Osteoblast (primary cell): ENCODE data around the gene TIMP1. TPM values are rescaled to one million over a fixed set of nuclear protein-coding genes. Genes with fewer than 3 reads are reported as not detected.

Experiments
- DNase-seq: peaks from one replicate; pipeline ENCODE4 v3.0.0; 2011; ENCODE audit warnings: low spot score, mixed read lengths; ENCODE audit not compliant: insufficient read length; ENCODE audit errors: missing footprints
- H2AFZ ChIP-seq: 2 replicates; pipeline ENCODE4 v1.6.0; 2011; ENCODE audit warnings: mild to moderate bottlenecking, low read length
- H3K27ac ChIP-seq: 2 replicates; pipeline ENCODE4 v1.5.1; 2011; ENCODE audit warnings: mild to moderate bottlenecking, low read depth, low read length, moderate library complexity
- H3K27me3 ChIP-seq: 2 replicates; pipeline ENCODE4 v1.6.0; 2012; ENCODE audit warnings: mild to moderate bottlenecking, control low read depth, inconsistent platforms, low read length, moderate library complexity; ENCODE audit not compliant: insufficient read depth
- H3K36me3 ChIP-seq: 2 replicates; pipeline ENCODE4 v1.5.1; 2011; ENCODE audit warnings: mild to moderate bottlenecking, low read length, control low read depth, moderate library complexity; ENCODE audit not compliant: insufficient read depth
- H3K4me1 ChIP-seq: 2 replicates; pipeline ENCODE4 v1.5.1; 2011; ENCODE audit warnings: mild to moderate bottlenecking, low read length, control low read depth, moderate library complexity; ENCODE audit not compliant: insufficient read depth
- H3K4me2 ChIP-seq: 2 replicates; pipeline ENCODE4 v1.6.0; 2011; ENCODE audit warnings: mild to moderate bottlenecking, low read length; ENCODE audit not compliant: insufficient read depth
- H3K4me3 ChIP-seq: fragments of 200-600 bp; sonication (generic); 3 replicates; pipeline ENCODE4 v1.5.1; 2012; ENCODE audit warnings: mild to moderate bottlenecking, low read length, inconsistent platforms; ENCODE audit not compliant: insufficient read depth
- H3K79me2 ChIP-seq: 2 replicates; pipeline ENCODE4 v1.6.0; 2012; ENCODE audit warnings: mild to moderate bottlenecking, low read length, control low read depth, inconsistent platforms; ENCODE audit not compliant: insufficient read depth
- H3K9me3 ChIP-seq: 2 replicates; pipeline ENCODE4 v1.5.1; 2011; ENCODE audit warnings: low read depth, low read length, control low read depth
- H4K20me1 ChIP-seq: 2 replicates; pipeline ENCODE4 v1.6.0; 2012; ENCODE audit warnings: mild to moderate bottlenecking, low read length, control low read depth; ENCODE audit not compliant: insufficient read depth
- CTCF ChIP-seq: IDR thresholded peaks from 2 replicates; pipeline ENCODE4 v1.5.1; 2011; ENCODE audit warnings: mild to moderate bottlenecking, low read depth, low read length, moderate library complexity; ENCODE audit errors: extremely low read depth
- total RNA-seq: library from RNA; depleted of rRNA; stranded (reverse); fragments of >200 nt; gene quantifications from 2 replicates; pipeline ENCODE4 v1.2.3, GENCODE V29; 2012

Gene TIMP1
- total RNA-seq, 1 donor = 904 TPM

- H3K4me3 ChIP-seq = no peak overlapping the region
- H3K27ac ChIP-seq = no peak overlapping the region
- H2AFZ ChIP-seq = no peak overlapping the region
- H3K27me3 ChIP-seq = peaks cover 8% of the 10 kb centered on the region
- no peaks in the 10 kb centered on the region for H4K20me1 ChIP-seq
- H3K4me1 ChIP-seq = no peaks in the 10 kb centered on the region
- H3K36me3 ChIP-seq = no peaks in the 10 kb centered on the region
- TF ChIP-seq CTCF = no peak
- no peaks in the 10 kb centered on the region for H3K9me3 ChIP-seq
- H3K79me2 ChIP-seq = no peaks in the 10 kb centered on the region
- H3K4me2 ChIP-seq = peak overlapping the region; percentile 67
- DNase-seq = no peak
Observed at GRCh38 chrX:47618923-47619485, 36.8 kb downstream of the TIMP1 start.

GRCh38 chrX:47619486-47620302 lies 37.5 kb downstream of the TIMP1 start, which contains the start of gene SYN1:
Gene SYN1 (minus strand): TSS chrX:47619857. CDS start chrX:47619728, 129 bp downstream.
- no peak for TF ChIP-seq CTCF
- Histone ChIP-seq H3K4me3 (peak within 1 kb of the TSS; percentile 62), H2AFZ (no peak within 1 kb of the TSS), H3K27me3 (peaks cover 8% of the 10 kb centered on the region), H4K20me1 (no peaks in the 10 kb centered on the region), H3K9me3 (no peaks in the 10 kb centered on the region), H3K4me1 (no peaks in the 10 kb centered on the region), H3K4me2 (peak within 1 kb of the TSS; percentile 67), H3K79me2 (no peaks in the 10 kb centered on the region), H3K36me3 (no peaks in the 10 kb centered on the region), H3K27ac (no peak within 1 kb of the TSS)
- peak; percentile 97 for DNase-seq

- peaks cover 8% of the 10 kb centered on the region for H3K27me3 ChIP-seq
- TF ChIP-seq CTCF = no peak
- H3K9me3 ChIP-seq = no peaks in the 10 kb centered on the region
- no peaks in the 10 kb centered on the region for H4K20me1 ChIP-seq
- H3K4me1 ChIP-seq = no peaks in the 10 kb centered on the region
- no peak overlapping the region for H2AFZ ChIP-seq
- H3K27ac ChIP-seq = no peak overlapping the region
- DNase-seq = no peak
- no peak overlapping the region for H3K4me3 ChIP-seq
- no peaks in the 10 kb centered on the region for H3K79me2 ChIP-seq
- no peak overlapping the region for H3K4me2 ChIP-seq
- no peaks in the 10 kb centered on the region for H3K36me3 ChIP-seq
Observed at GRCh38 chrX:47620303-47620685, 38.1 kb downstream of the TIMP1 start.

- no peak overlapping the region for H3K27ac ChIP-seq
- no peak for DNase-seq
- H3K27me3 ChIP-seq = peaks cover 5% of the 10 kb centered on the region
- H3K4me2 ChIP-seq = no peak overlapping the region
- no peaks in the 10 kb centered on the region for H3K79me2 ChIP-seq
- H3K4me1 ChIP-seq = no peaks in the 10 kb centered on the region
- H2AFZ ChIP-seq = no peak overlapping the region
- no peaks in the 10 kb centered on the region for H3K9me3 ChIP-seq
- no peaks in the 10 kb centered on the region for H4K20me1 ChIP-seq
- H3K4me3 ChIP-seq = no peak overlapping the region
- no peak for TF ChIP-seq CTCF
- H3K36me3 ChIP-seq = no peaks in the 10 kb centered on the region
Observed at GRCh38 chrX:47621851-47622250, 39.6 kb downstream of the TIMP1 start.
